Measurements from ENCODE around the gene TMEM167B.

TMEM167B gene

GRCh38 chr1:109083501-109083900, 7.1 kb upstream of the TMEM167B start:
- no peak for DNase-seq (ENCODE audit: low read depth)

GRCh38 chr1:109083923-109084322, 6.6 kb upstream of the TMEM167B start:
- DNase-seq (ENCODE audit: low read depth), result no peak

GRCh38 chr1:109084563-109085517, 5.7 kb upstream of the TMEM167B start:
- no peak for DNase-seq (ENCODE audit: low read depth)

GRCh38 chr1:109089242-109090015, 1.1 kb upstream of the TMEM167B start:
- no peak for DNase-seq (ENCODE audit: low read depth)

- no peak for DNase-seq (ENCODE audit: low read depth)
These were observed 694 bp downstream of the TMEM167B start for GRCh38 chr1:109091078-109091838.

DNA sequence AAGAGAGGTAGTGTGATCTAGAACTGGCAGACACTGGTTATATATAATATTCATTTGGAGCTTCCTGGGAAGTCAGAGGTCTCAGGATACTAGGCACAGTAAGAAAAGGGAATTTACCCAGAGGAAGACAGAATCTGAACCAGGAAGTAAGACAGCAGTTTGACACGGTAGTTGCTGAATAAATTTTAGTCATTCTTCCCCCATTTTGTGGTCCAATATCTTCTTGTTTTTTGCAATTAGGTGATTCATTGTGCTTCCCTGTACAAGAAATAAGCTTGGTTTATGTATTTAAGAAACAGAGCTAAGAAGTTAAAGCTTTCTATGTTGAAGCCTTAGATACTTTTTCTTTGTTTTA, 1.3 kb downstream of the TMEM167B start:
- no peak for DNase-seq (ENCODE audit: low read depth)

DNA sequence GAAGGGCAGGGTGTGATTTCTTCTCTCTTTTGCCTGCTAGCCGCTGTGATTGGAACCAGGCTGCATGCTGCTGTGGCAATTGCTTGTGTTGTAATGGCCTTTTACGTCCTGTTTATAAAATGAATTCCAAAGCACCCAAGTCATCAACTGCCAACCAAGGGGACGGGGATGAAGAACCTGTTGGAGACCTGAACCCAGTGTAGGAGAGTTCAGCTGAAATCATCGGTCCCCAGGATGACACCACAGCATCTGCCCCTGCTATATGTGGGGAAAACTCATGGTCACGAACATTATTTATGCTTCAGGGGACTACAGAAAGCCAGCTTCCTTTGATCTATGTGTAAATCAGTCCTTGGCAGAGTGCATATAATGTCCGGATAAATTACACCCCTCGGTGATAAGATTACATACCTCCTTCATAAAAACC, 3.8 kb downstream of the TMEM167B start:
- DNase-seq (ENCODE audit: low read depth), result no peak

GRCh38 chr1:109094871-109095270, 4.3 kb downstream of the TMEM167B start:
- DNase-seq (ENCODE audit: low read depth), result no peak

GRCh38 chr1:109095631-109096030, 5.1 kb downstream of the TMEM167B start:
- no peak for DNase-seq (ENCODE audit: low read depth)

GRCh38 chr1:109096120-109096519, 5.6 kb downstream of the TMEM167B start:
- DNase-seq (ENCODE audit: low read depth), result no peak

DNA sequence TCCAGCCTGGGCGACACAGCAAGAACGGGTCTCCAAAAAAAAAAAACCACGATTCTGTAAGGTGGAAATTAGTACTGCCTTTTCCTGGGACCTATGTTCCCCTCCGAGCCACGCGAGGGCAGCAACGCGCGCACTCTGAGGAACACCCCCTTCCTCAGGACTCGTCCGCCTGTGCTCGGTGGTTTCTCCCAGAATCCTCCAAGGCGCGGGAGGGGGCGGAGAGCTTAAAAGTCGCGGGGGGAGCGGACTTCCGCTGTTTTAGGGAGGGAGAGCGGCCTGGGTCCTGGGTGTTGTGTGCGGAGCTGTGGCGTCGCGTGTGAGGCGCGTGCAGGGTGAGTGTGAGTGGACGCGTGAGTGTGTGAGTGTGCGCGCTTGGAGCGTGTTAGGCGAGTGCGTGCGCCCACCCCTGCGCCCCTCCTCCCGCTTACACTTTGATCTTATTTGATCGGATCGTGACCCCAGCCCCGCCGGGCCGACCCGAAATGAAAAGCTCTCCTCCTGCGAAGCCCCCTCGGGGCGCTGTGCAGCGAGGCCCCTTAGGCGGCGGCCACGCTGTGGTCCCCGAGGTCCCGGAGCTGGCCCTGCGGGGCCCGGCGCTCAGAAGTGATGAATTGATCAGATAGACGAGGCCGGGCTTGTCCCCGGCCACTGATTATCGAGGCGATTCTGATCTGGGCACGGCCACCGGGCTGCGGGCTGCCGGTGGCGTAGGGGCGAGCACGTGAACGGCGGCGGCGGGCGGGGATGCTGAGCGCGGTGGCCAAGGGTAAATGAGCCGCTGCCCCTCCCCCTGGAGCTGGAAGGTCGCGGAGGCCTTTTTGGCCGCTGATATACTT, 9.6 kb downstream of the TMEM167B start:
- peak; percentile 74 for DNase-seq (ENCODE audit: low read depth)

DNA sequence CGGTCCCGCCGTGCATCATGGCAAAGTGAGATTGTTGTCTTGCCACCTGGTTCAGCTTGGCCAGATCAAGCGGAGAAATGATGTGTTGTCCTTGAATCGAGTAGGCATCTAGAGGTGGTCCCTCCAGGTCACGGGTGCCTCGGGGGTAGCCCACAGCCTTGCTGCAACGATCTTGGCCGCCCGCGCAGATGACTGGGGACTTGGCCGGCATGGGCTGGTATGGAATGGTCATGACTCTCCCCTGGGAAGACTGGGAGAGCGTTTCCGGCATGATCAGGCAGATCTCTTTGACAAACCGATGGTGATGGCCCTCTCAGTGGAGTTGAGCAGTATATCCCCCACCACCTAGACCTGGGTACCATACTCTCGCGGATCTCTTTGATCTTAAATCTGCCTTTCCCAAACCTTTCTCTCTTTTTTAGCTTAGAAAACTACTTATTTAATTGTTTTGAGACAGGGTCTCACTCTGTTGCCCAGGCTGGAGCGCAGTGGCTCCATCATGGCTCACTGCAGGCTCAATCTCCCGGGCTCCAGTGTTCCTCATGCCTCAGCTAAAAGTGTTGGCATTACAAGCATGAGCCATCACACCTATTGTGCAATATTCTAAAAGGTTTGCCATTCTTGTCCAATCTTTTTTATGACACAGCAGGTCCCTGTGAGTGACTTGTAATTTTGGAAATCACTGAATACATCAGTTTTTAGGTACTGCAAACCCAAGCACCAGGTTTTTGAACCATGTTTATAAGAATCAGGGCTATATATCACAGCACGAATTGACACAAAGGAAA, 14.0 kb downstream of the TMEM167B start:
- no peak for DNase-seq (ENCODE audit: low read depth)

GRCh38 chr1:109105881-109106280, 15.3 kb downstream of the TMEM167B start:
- DNase-seq (ENCODE audit: low read depth), result no peak

DNA sequence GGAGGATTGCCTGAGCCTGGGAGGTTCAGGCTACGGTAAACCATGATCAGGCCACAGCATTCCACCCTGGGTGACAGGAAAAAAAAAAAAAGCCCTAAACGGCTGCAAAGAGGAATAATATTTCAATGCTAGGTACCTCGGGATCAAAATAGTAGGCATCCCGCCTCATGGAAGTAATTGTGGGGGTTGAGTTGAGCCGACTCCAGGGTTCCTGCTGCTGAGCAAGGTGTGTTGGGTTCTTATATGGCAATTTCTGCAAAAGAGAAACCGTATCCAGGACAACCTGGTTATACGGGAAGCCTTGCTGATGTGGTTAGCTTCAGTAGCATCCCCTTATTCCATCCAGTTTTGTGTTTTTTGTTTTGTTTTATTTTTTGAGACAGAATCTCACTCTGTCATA, 17.2 kb downstream of the TMEM167B start:
- no peak for DNase-seq (ENCODE audit: low read depth)

GRCh38 chr1:109109906-109110305, 19.3 kb downstream of the TMEM167B start:
- DNase-seq (ENCODE audit: low read depth), result no peak

DNA sequence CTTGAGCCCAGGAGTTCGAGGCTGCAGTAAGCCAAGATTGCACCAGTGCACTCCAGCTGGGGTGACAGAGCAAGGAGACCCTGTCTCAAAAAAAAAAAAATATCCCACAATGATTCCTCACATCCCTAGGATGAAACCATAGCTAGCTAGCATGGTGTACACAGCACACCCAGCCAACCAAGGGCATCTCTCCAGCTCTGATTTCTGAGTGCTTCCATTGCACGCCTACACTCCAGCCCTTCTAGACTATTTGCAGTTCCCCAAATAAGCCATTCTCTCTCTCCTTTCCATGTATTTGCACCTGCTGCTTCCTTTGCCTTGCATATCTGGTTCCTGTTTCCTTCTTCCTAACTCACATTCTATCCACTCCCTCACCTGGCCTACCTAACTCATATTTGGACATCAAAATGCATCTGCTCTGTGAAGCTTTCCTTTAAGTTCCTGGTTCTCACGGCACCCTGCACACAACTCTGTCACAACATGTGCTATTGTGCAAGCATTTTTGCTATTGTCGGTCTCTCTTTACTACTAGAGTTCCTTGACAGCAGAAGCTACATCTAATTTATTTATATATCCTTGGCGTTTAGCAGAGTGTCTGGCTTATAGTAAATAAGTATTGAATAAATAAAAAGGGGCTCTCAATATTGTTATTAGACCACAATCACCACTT, 21.0 kb downstream of the TMEM167B start:
- no peak for DNase-seq (ENCODE audit: low read depth)

GRCh38 chr1:109112056-109112651, 21.6 kb downstream of the TMEM167B start:
- DNase-seq (ENCODE audit: low read depth), result no peak

GRCh38 chr1:109112652-109113285, 22.2 kb downstream of the TMEM167B start:
- DNase-seq (ENCODE audit: low read depth), result no peak
